HepG2 (cell line): Measurements from ENCODE around the gene TBRG1. TPM values are rescaled to one million over a fixed set of nuclear protein-coding genes. Genes with fewer than 3 reads are reported as not detected.

Experiments used
- ATAC-seq: fragments of 200-7000 bp; cut with Tn5 transposase; 3 replicates; pipeline ENCODE4 v1.9.1; 2020; ENCODE audit warnings: mild to moderate bottlenecking, moderate library complexity
- BruUV-seq: library from RNA; stranded (reverse); fragments of 400-500 nt; replicated peaks from 2 replicates; lab custom pipeline; 2021; lab: Mats Ljungman, UMichigan
- CTCF ChIA-PET: fragments of 300-600 bp; formaldehyde crosslinking; extraction: SDS; loops from one replicate; lab custom pipeline; 2021; ENCODE audit warnings: low total read pairs, inconsistent platforms, low intra/inter-chr PET ratio; lab: Yijun Ruan, JAX
- POLR2A ChIA-PET: fragments of 350-600 bp; sonication (Branson Sonifier 250); formaldehyde crosslinking; loops from one replicate; lab custom pipeline; 2020; ENCODE audit warnings: antibody characterized with exemption, inconsistent platforms; lab: Yijun Ruan, JAX
- DNase-seq: peaks from one replicate; pipeline ENCODE4 v3.0.0-alpha.2; 2015; ENCODE audit warnings: low spot score
- FAIRE-seq: peaks from 3 replicates; lab custom pipeline; 2011; peaks lifted over from hg19 to GRCh38; lab: Jason Lieb, UNC
- H2AFZ ChIP-seq: one replicate; pipeline ENCODE4 v1.6.1; 2011; ENCODE audit warnings: low read length, inconsistent platforms
- H3K27ac ChIP-seq: fragments of 300-600 bp; 3 replicates; pipeline ENCODE4 v1.8.0; 2011; ENCODE audit warnings: mixed run types, mild to moderate bottlenecking, mixed read lengths, low read length, inconsistent platforms; ENCODE audit not compliant: insufficient read depth; ENCODE audit errors: extremely low read length
- H3K27me3 ChIP-seq, 2 experiments: fragments of 200-600 bp in 1 of 2; 2 replicates in 1 of 2; 3 replicates in 1 of 2; pipeline versions ENCODE4 v1.6.0 to v1.8.0; 2011; ENCODE audit warnings: low read length in 2 of 2, mild to moderate bottlenecking in 2 of 2, moderate library complexity in 2 of 2, inconsistent platforms in 1 of 2; ENCODE audit not compliant: insufficient read depth in 2 of 2, control insufficient read depth in 1 of 2
- H3K36me3 ChIP-seq, 2 experiments: fragments of 200-600 bp in 1 of 2; replicated peaks in 1 of 2; 2 replicates in 1 of 2; 3 replicates in 1 of 2; pipeline versions ENCODE4 v1.5.1 to v1.8.0; 2011; ENCODE audit warnings: low read length in 2 of 2, inconsistent platforms in 1 of 2; ENCODE audit not compliant: insufficient read depth in 2 of 2, control insufficient read depth in 1 of 2
- H3K4me1 ChIP-seq: 2 replicates; pipeline ENCODE4 v1.5.1; 2012; ENCODE audit warnings: low read length, inconsistent platforms; ENCODE audit not compliant: insufficient read depth
- H3K4me2 ChIP-seq: 2 replicates; pipeline ENCODE4 v1.6.0; 2011; ENCODE audit warnings: low read depth, low read length, inconsistent platforms
- H3K4me3 ChIP-seq, 3 experiments: fragments of 200-600 bp in 1 of 3; sonication (generic), shearing (Covaris generic) in 1 of 3; replicated peaks in 1 of 3; 2 replicates each; pipeline ENCODE4 v1.5.1; 2011 to 2016; ENCODE audit warnings: low read length in 3 of 3, inconsistent platforms in 2 of 3, low read depth in 2 of 3, mild to moderate bottlenecking in 2 of 3, control low read depth in 1 of 3, mixed read lengths in 1 of 3; ENCODE audit not compliant: insufficient read depth in 1 of 3
- H3K79me2 ChIP-seq: one replicate; pipeline ENCODE4 v1.6.1; 2011; ENCODE audit warnings: low read length, inconsistent platforms; ENCODE audit not compliant: insufficient read depth
- H3K9ac ChIP-seq: 2 replicates; pipeline ENCODE4 v1.6.0; 2011; ENCODE audit warnings: mild to moderate bottlenecking, low read depth, low read length, inconsistent platforms; ENCODE audit not compliant: insufficient read depth
- H3K9me3 ChIP-seq: 2 replicates; pipeline ENCODE4 v1.5.1; 2012; ENCODE audit warnings: mild to moderate bottlenecking, low read length
- H4K20me1 ChIP-seq: 2 replicates; pipeline ENCODE4 v1.6.0; 2011; ENCODE audit warnings: inconsistent platforms, mild to moderate bottlenecking, low read length, moderate library complexity; ENCODE audit not compliant: insufficient read depth
- GATA4 ChIP-seq: sonication (generic); IDR thresholded peaks from 2 replicates; pipeline ENCODE4 v1.6.1; 2016; ENCODE audit warnings: antibody characterized with exemption, low read depth, borderline replicate concordance
- HDAC6 ChIP-seq: fragments of 200-600 bp; sonication (generic); IDR thresholded peaks from 2 replicates; pipeline ENCODE4 v1.7.0; 2017; ENCODE audit warnings: mild to moderate bottlenecking, antibody characterized with exemption, low read length, low read depth
- IKZF5 ChIP-seq: IDR thresholded peaks from 2 replicates; pipeline ENCODE4 v1.6.1; 2018; ENCODE audit warnings: missing genetic modification reagents, mild to moderate bottlenecking, missing compliant biosample characterization
- IRX3 ChIP-seq: sonication (generic); formaldehyde crosslinking; IDR thresholded peaks from 2 replicates; pipeline ENCODE4 v1.8.1; 2023; ENCODE audit warnings: mild to moderate bottlenecking, low read depth, missing genetic modification reagents, borderline replicate concordance
- KDM3A ChIP-seq: IDR thresholded peaks from 2 replicates; pipeline ENCODE4 v1.6.1; 2018; ENCODE audit warnings: low read depth, missing compliant biosample characterization
- LBX2 ChIP-seq: sonication (generic); formaldehyde crosslinking; IDR thresholded peaks from 2 replicates; pipeline ENCODE4 v1.5.0; 2020; ENCODE audit warnings: missing genetic modification reagents, mild to moderate bottlenecking, borderline replicate concordance
- LRRFIP1 ChIP-seq: sonication (generic); formaldehyde crosslinking; conservative IDR thresholded peaks from 2 replicates; pipeline ENCODE4 v1.4.0; 2020; ENCODE audit warnings: missing genetic modification reagents
- MAZ ChIP-seq, 2 experiments: sonication (generic) in 1 of 2; formaldehyde crosslinking in 1 of 2; IDR thresholded peaks; 2 replicates each; pipeline versions ENCODE4 v1.5.0 to v1.6.1; 2012 to 2020; ENCODE audit warnings: low read depth in 2 of 2, mild to moderate bottlenecking in 2 of 2, borderline replicate concordance in 1 of 2, improper control_type of control experiment in 1 of 2, low read length in 1 of 2, missing genetic modification reagents in 1 of 2, moderate library complexity in 1 of 2
- PLSCR1 ChIP-seq: sonication (generic); formaldehyde crosslinking; IDR thresholded peaks from 2 replicates; pipeline ENCODE4 v1.5.0; 2020; ENCODE audit warnings: missing genetic modification reagents, mild to moderate bottlenecking, borderline replicate concordance
- SMAD3 ChIP-seq: sonication (generic); formaldehyde crosslinking; IDR thresholded peaks from 2 replicates; pipeline ENCODE4 v1.4.0; 2020; ENCODE audit warnings: missing genetic modification reagents
- STAT5B ChIP-seq: sonication (generic); formaldehyde crosslinking; IDR thresholded peaks from 2 replicates; pipeline ENCODE4 v1.4.0; 2020; ENCODE audit warnings: missing genetic modification reagents
- THYN1 ChIP-seq: sonication (generic); formaldehyde crosslinking; IDR thresholded peaks from 2 replicates; pipeline ENCODE4 v1.8.1; 2023; ENCODE audit warnings: low read depth, mild to moderate bottlenecking, moderate library complexity, missing genetic modification reagents, borderline replicate concordance
- ZNF138 ChIP-seq: sonication (generic); formaldehyde crosslinking; IDR thresholded peaks from 2 replicates; pipeline ENCODE4 v1.5.0; 2020; ENCODE audit warnings: mild to moderate bottlenecking, low read depth, missing genetic modification reagents
- ZNF549 ChIP-seq: sonication (generic); formaldehyde crosslinking; IDR thresholded peaks from 2 replicates; pipeline ENCODE4 v1.5.0; 2020; ENCODE audit warnings: missing genetic modification reagents
- ZNF563 ChIP-seq: sonication (generic); formaldehyde crosslinking; IDR thresholded peaks from 2 replicates; pipeline ENCODE4 v1.8.0; 2022; ENCODE audit warnings: mild to moderate bottlenecking, moderate library complexity, missing genetic modification reagents
- ZNF891 ChIP-seq: sonication (generic); formaldehyde crosslinking; IDR thresholded peaks from 2 replicates; pipeline ENCODE4 v1.5.0; 2020; ENCODE audit warnings: mild to moderate bottlenecking, missing genetic modification reagents
- ZSCAN12 ChIP-seq: sonication (generic); formaldehyde crosslinking; IDR thresholded peaks from 2 replicates; pipeline ENCODE4 v1.9.0; 2021; ENCODE audit warnings: mild to moderate bottlenecking, missing genetic modification reagents
- ZSCAN30 ChIP-seq: sonication (generic); formaldehyde crosslinking; IDR thresholded peaks from 2 replicates; pipeline ENCODE4 v1.5.0; 2020; ENCODE audit warnings: mild to moderate bottlenecking, missing genetic modification reagents
- WGBS: methylation state at CpG from one replicate; pipeline ENCODE4 v1.1.6; 2017; ENCODE audit warnings: low lambda C conversion rate; 5-methylcytosine and 5-hydroxymethylcytosine counted together
- in situ Hi-C: cut with HindIII; loops from 2 replicates; pipeline ENCODE4 v1.10.0; 2017; ENCODE audit warnings: low pct_unique_long_range_greater_than_20kb; ENCODE audit not compliant: extremely low pct_ligation_motif_present
- intact Hi-C: fragments of 100-400 bp; cut with micrococcal nuclease; formaldehyde crosslinking; loops from one replicate; pipeline ENCODE4 v1.10.0; 2022; ENCODE audit not compliant: unreplicated experiment
- polyA plus RNA-seq, 8 experiments: library from polyadenylated mRNA; depleted of rRNA in 3 of 8; stranded (reverse) in 7 of 8; unstranded in 1 of 8; fragments of >200 nt; fragmentation: Illumina TruSeq in 4 of 8; extraction: Trizol in 4 of 8; gene quantifications; 2 replicates each; pipeline versions ENCODE4 v1.2.1 to v1.2.3, GENCODE V29; 2011 to 2016; ENCODE audit warnings: low read depth in 4 of 8, missing spikeins in 1 of 8, mixed read lengths in 1 of 8; ENCODE audit not compliant: insufficient read depth in 1 of 8
- total RNA-seq, 5 experiments: library from RNA; depleted of rRNA; stranded (reverse); fragments of >200 nt; fragmentation: Illumina TruSeq; extraction: Trizol; gene quantifications; 2 replicates each; pipeline ENCODE4 v1.2.3, GENCODE V29; 2016; ENCODE audit warnings: low read depth in 1 of 5

The TBRG1 gene
- total and polyA plus RNA-seq, 2 of the 13 experiments (the other 11 are each of a cell fraction or from before 2014, with no cell fraction given): 21.7 to 25.6 TPM

- no peaks in the 10 kb centered on the region for H3K9me3 ChIP-seq
- no peak overlapping the region for H3K4me3 ChIP-seq
- no peak overlapping the region for H3K4me2 ChIP-seq
- FAIRE-seq (no peak), DNase-seq (no peak)
- CTCF ChIA-PET: no interaction called here
- H3K27ac ChIP-seq: no peak overlapping the region
- BruUV-seq: no TSS peak
- no peak overlapping the region for H2AFZ ChIP-seq
- in situ Hi-C loops: no loop called here
- TF ChIP-seq ZNF891: no peak
- no peak for TF ChIP-seq LBX2 (CRISPR knock-in tag)
- no peak for TF ChIP-seq ZNF549
- TF ChIP-seq THYN1 (CRISPR knock-in tag): no peak
- TF ChIP-seq STAT5B: no peak
- no peak for TF ChIP-seq MAZ (IDR thresholded peaks at IDR 0.05; ENCODE audit: borderline replicate concordance, low read depth, low read length)
- no peak for TF ChIP-seq MAZ (CRISPR knock-in tag; IDR thresholded peaks at IDR 0.05; ENCODE audit: low read depth)
- no peak for TF ChIP-seq PLSCR1 (CRISPR knock-in tag)
- TF ChIP-seq GATA4: no peak
- no peak for TF ChIP-seq ZNF138
- TF ChIP-seq ZNF563 (CRISPR knock-in tag): no peak
- TF ChIP-seq LRRFIP1 (CRISPR knock-in tag): no peak
- TF ChIP-seq ZSCAN30 (CRISPR knock-in tag): no peak
- TF ChIP-seq SMAD3 (CRISPR knock-in tag): no peak
- TF ChIP-seq IRX3 (CRISPR knock-in tag): no peak
- TF ChIP-seq KDM3A (CRISPR knock-in tag): no peak
- TF ChIP-seq IKZF5 (CRISPR knock-in tag): no peak
- no peak for TF ChIP-seq HDAC6
- TF ChIP-seq ZSCAN12 (CRISPR knock-in tag): no peak
- TF ChIP-seq, all 625 proteins: peak for 0
- no peak for ATAC-seq
- H4K20me1 ChIP-seq: no peaks in the 10 kb centered on the region
- H3K79me2 ChIP-seq: no peaks in the 10 kb centered on the region
- POLR2A ChIA-PET: no interaction called here
- 3% methylated on average over 5 of the region's 5 CpGs for WGBS
- H3K36me3 ChIP-seq: no peaks in the 10 kb centered on the region
- H3K9ac ChIP-seq: no peak overlapping the region
- intact Hi-C loops: no loop called here
- H3K4me1 ChIP-seq: no peaks in the 10 kb centered on the region
- no peaks in the 10 kb centered on the region; a peak in 1 of 5 replicates for H3K27me3 ChIP-seq
Measured at GRCh38 chr11:124600621-124601320, 21.9 kb upstream of the TBRG1 start.
